ENCODE results near the gene PFN4. TPM values are rescaled to one million over a fixed set of nuclear protein-coding genes. Genes with fewer than 3 reads are reported as not detected.
"Not testable (repeated sequence)": the region's sequence is repeated elsewhere in the genome, so short reads cannot be mapped to it uniquely, and the experiment has no call there.

PFN4 gene
- total and polyA plus RNA-seq, 2 donors (not counting 1 experiment from before 2014, with no cell fraction given) = 0.26 to 0.66 TPM

- Histone ChIP-seq H3K9ac (ENCODE audit: insufficient read depth, low read length) (no peak overlapping the region), H3K4me3 (replicated peaks in 1 of 4; ENCODE audit: control extremely low read depth in 1 of 4, insufficient read depth in 1 of 4, low read depth in 3 of 4, low read length in 4 of 4) (no peak overlapping the region), H3K36me3 (ENCODE audit: control insufficient read depth, insufficient read depth, low read length) (no peaks in the 10 kb centered on the region), H3K9me3 (ENCODE audit: control insufficient read depth, insufficient read depth, low read depth, low read length) (no peaks in the 10 kb centered on the region), H3K27ac (ENCODE audit: insufficient read depth, low read length) (no peak overlapping the region), H3K27me3 (ENCODE audit: control insufficient read depth, insufficient read depth, low read length) (no peaks in the 10 kb centered on the region), H3K79me2 (ENCODE audit: control insufficient read depth, insufficient read depth, low read length) (no peaks in the 10 kb centered on the region), H2AFZ (ENCODE audit: low read length) (no peak overlapping the region), H3K4me1 (ENCODE audit: control insufficient read depth, extremely low read depth, insufficient read depth, low read length) (no peaks in the 10 kb centered on the region), H4K20me1 (ENCODE audit: control insufficient read depth, extremely low read depth, insufficient read depth, low read length) (no peaks in the 10 kb centered on the region), H3K4me2 (ENCODE audit: extremely low read depth, insufficient read depth, low read length) (no peak overlapping the region)
- TF ChIP-seq EZH2 (IDR thresholded peaks at IDR 0.05; ENCODE audit: low read length, missing control alignments) = no peak
- no peak for TF ChIP-seq CTCF (conservative IDR thresholded peaks at IDR 0.05 in 1 of 2, IDR thresholded peaks at IDR 0.05 in 1 of 2; ENCODE audit: low read depth in 1 of 2, low read length in 2 of 2)
- no peak for DNase-seq (ENCODE audit: low read depth in 2 of 2)
Observed at GRCh38 chr2:24153478-24153877, 30.3 kb upstream of the PFN4 start.

DNA sequence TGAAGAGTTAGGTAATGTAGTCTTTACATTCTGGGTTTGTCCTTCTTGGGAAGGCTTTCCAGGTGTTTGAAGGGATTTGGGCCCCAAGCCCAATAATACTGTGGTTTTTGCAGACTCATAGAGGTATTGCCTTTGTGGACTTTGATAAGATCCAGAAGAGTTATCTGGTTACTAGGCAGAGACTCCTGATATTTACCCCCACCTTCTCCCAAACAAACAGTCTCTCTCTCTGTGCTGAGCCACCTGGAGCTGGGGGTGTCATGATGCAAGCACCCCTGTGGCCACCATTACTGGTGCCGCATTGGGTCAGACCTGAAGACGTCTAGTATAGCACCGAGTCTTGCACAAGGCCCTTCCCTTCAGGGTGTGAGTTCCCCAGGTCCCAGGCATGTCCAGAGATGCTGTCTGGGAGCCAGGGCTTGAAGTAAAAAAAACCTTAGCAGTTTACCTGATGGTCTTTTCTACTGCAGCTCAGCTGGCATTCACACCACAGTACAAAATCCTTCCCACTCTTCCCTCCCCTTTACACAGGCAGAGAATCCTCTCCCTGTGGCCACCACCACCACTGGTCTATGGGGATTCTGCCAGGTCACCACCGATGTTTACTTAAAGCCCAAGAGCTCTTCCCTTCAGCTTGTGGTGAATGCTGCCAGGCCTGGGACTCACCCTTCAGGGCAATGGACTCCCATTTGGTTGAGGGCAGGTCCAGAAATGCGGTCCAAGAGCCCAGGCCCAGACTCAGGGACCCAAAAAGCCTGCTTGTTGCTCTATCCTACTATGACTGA is 29.5 kb upstream of the PFN4 start:
- TF ChIP-seq CTCF (conservative IDR thresholded peaks at IDR 0.05 in 1 of 2, IDR thresholded peaks at IDR 0.05 in 1 of 2; ENCODE audit: low read depth in 1 of 2, low read length in 2 of 2) = no peak
- no peak for TF ChIP-seq EZH2 (IDR thresholded peaks at IDR 0.05; ENCODE audit: low read length, missing control alignments)
- Histone ChIP-seq H3K27ac (ENCODE audit: insufficient read depth, low read length) (no peak overlapping the region), H3K4me1 (ENCODE audit: control insufficient read depth, extremely low read depth, insufficient read depth, low read length) (no peaks in the 10 kb centered on the region), H3K27me3 (ENCODE audit: control insufficient read depth, insufficient read depth, low read length) (no peaks in the 10 kb centered on the region), H3K9me3 (ENCODE audit: control insufficient read depth, insufficient read depth, low read depth, low read length) (no peaks in the 10 kb centered on the region), H2AFZ (ENCODE audit: low read length) (no peak overlapping the region), H3K36me3 (ENCODE audit: control insufficient read depth, insufficient read depth, low read length) (no peaks in the 10 kb centered on the region), H4K20me1 (ENCODE audit: control insufficient read depth, extremely low read depth, insufficient read depth, low read length) (no peaks in the 10 kb centered on the region), H3K79me2 (ENCODE audit: control insufficient read depth, insufficient read depth, low read length) (no peaks in the 10 kb centered on the region), H3K9ac (ENCODE audit: insufficient read depth, low read length) (no peak overlapping the region), H3K4me3 (replicated peaks in 1 of 4; ENCODE audit: control extremely low read depth in 1 of 4, insufficient read depth in 1 of 4, low read depth in 3 of 4, low read length in 4 of 4) (no peak overlapping the region), H3K4me2 (ENCODE audit: extremely low read depth, insufficient read depth, low read length) (no peak overlapping the region)
- DNase-seq (ENCODE audit: low read depth in 2 of 2) = no peak

DNA sequence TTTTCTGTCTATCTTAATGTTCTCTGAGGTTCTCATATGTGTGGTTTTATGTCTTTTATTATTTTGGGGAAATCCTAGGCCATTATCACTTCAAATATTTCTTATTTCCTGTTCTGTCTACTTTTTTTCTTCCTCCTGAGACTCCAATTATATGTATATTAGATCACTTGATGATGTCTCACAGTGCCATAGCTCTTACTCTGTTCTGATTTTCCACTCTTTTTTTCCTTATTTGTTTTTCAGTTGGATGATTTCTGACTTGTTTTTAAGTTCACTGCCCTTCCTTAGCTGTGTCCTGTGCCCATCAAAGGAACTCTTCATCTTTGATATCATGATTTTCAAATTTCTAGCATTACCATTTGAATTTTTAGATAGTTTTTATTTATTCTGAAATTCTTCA is 24.2 kb upstream of the PFN4 start:
- Histone ChIP-seq H3K36me3 (ENCODE audit: control insufficient read depth, insufficient read depth, low read length) (no peaks in the 10 kb centered on the region), H3K27ac (ENCODE audit: insufficient read depth, low read length) (no peak overlapping the region), H2AFZ (ENCODE audit: low read length) (no peak overlapping the region), H4K20me1 (ENCODE audit: control insufficient read depth, extremely low read depth, insufficient read depth, low read length) (no peaks in the 10 kb centered on the region), H3K27me3 (ENCODE audit: control insufficient read depth, insufficient read depth, low read length) (no peaks in the 10 kb centered on the region), H3K4me3 (replicated peaks in 1 of 4; ENCODE audit: control extremely low read depth in 1 of 4, insufficient read depth in 1 of 4, low read depth in 3 of 4, low read length in 4 of 4) (no peak overlapping the region), H3K9me3 (ENCODE audit: control insufficient read depth, insufficient read depth, low read depth, low read length) (no peaks in the 10 kb centered on the region), H3K4me1 (ENCODE audit: control insufficient read depth, extremely low read depth, insufficient read depth, low read length) (no peaks in the 10 kb centered on the region), H3K4me2 (ENCODE audit: extremely low read depth, insufficient read depth, low read length) (no peak overlapping the region), H3K79me2 (ENCODE audit: control insufficient read depth, insufficient read depth, low read length) (no peaks in the 10 kb centered on the region), H3K9ac (ENCODE audit: insufficient read depth, low read length) (no peak overlapping the region)
- TF ChIP-seq EZH2 (IDR thresholded peaks at IDR 0.05; ENCODE audit: low read length, missing control alignments) (no peak), CTCF (conservative IDR thresholded peaks at IDR 0.05 in 1 of 2, IDR thresholded peaks at IDR 0.05 in 1 of 2; ENCODE audit: low read depth in 1 of 2, low read length in 2 of 2) (no peak)
- peak in 1 of 2 donors; percentile 8 for DNase-seq (ENCODE audit: low read depth in 2 of 2)

- not testable (repeated sequence) for H3K27me3 ChIP-seq (ENCODE audit: control insufficient read depth, insufficient read depth, low read length); H3K4me1 ChIP-seq (ENCODE audit: control insufficient read depth, extremely low read depth, insufficient read depth, low read length); H2AFZ ChIP-seq (ENCODE audit: low read length); H3K4me3 ChIP-seq (replicated peaks in 1 of 4; ENCODE audit: control extremely low read depth in 1 of 4, insufficient read depth in 1 of 4, low read depth in 3 of 4, low read length in 4 of 4); H3K27ac ChIP-seq (ENCODE audit: insufficient read depth, low read length); H3K4me2 ChIP-seq (ENCODE audit: extremely low read depth, insufficient read depth, low read length); H3K9ac ChIP-seq (ENCODE audit: insufficient read depth, low read length); H3K36me3 ChIP-seq (ENCODE audit: control insufficient read depth, insufficient read depth, low read length); H3K9me3 ChIP-seq (ENCODE audit: control insufficient read depth, insufficient read depth, low read depth, low read length); H4K20me1 ChIP-seq (ENCODE audit: control insufficient read depth, extremely low read depth, insufficient read depth, low read length); H3K79me2 ChIP-seq (ENCODE audit: control insufficient read depth, insufficient read depth, low read length)
- DNase-seq (ENCODE audit: low read depth in 2 of 2) = peak in 1 of 2 donors; percentile 49
Observed at GRCh38 chr2:24140305-24140704, 17.2 kb upstream of the PFN4 start.
